Kidney tubule cell (primary cell): ENCODE measurements around the gene STXBP3.

Experiments used
- DNase-seq: peaks from one replicate; pipeline ENCODE4 v3.0.0-alpha.2; 2018; ENCODE audit warnings: low spot score

Gene STXBP3

GRCh38 chr1:108799001-108799400 is 52.5 kb downstream of the STXBP3 start:
- no peak for DNase-seq

- DNase-seq: no peak
These were observed 54.6 kb downstream of the STXBP3 start for GRCh38 chr1:108801101-108801500.

GRCh38 chr1:108803548-108803947 is 57.1 kb downstream of the STXBP3 start:
- DNase-seq: no peak

- no peak for DNase-seq
These were observed 62.0 kb downstream of the STXBP3 start for GRCh38 chr1:108808438-108808837.

GRCh38 chr1:108811611-108812010 is 65.1 kb downstream of the STXBP3 start:
- no peak for DNase-seq

- no peak for DNase-seq
These were observed 66.9 kb downstream of the STXBP3 start for GRCh38 chr1:108813326-108813725.

- no peak for DNase-seq
These were observed 68.1 kb downstream of the STXBP3 start for GRCh38 chr1:108814343-108815125.

- DNase-seq: no peak
These were observed 69.1 kb downstream of the STXBP3 start for GRCh38 chr1:108815566-108815965.

GRCh38 chr1:108816049-108816893 is 69.8 kb downstream of the STXBP3 start:
- peak; percentile 92 for DNase-seq

GRCh38 chr1:108817016-108817415 is 70.5 kb downstream of the STXBP3 start:
- DNase-seq: no peak

GRCh38 chr1:108817811-108818210 is 71.3 kb downstream of the STXBP3 start:
- no peak for DNase-seq

- DNase-seq: no peak
These were observed 73.4 kb downstream of the STXBP3 start for GRCh38 chr1:108819878-108820277.

- DNase-seq: no peak
These were observed 77.2 kb downstream of the STXBP3 start for GRCh38 chr1:108823632-108824031.

GRCh38 chr1:108824051-108824450 is 77.6 kb downstream of the STXBP3 start:
- no peak for DNase-seq

- no peak for DNase-seq
These were observed 79.7 kb downstream of the STXBP3 start for GRCh38 chr1:108826081-108826635.

- peak; percentile 77 for DNase-seq
These were observed 81.8 kb downstream of the STXBP3 start for GRCh38 chr1:108828074-108828961.

- DNase-seq: peak; percentile 85
These were observed 83.0 kb downstream of the STXBP3 start for GRCh38 chr1:108829498-108829916.

GRCh38 chr1:108830119-108831008 is 83.9 kb downstream of the STXBP3 start:
- DNase-seq: peak; percentile 15

GRCh38 chr1:108831225-108831624 is 84.8 kb downstream of the STXBP3 start:
- DNase-seq: no peak

- no peak for DNase-seq
These were observed 86.5 kb downstream of the STXBP3 start for GRCh38 chr1:108832929-108833328.

GRCh38 chr1:108841703-108842102 is 95.2 kb downstream of the STXBP3 start:
- no peak for DNase-seq
